ENCODE measurements around the gene TRIM44. TPM values are rescaled to one million over a fixed set of nuclear protein-coding genes. Genes with fewer than 3 reads are reported as not detected.

Gene TRIM44
- total RNA-seq, 3 donors from 2014 or later (not counting 1 experiment from before 2014, with no cell fraction given) = 47.0 to 62.6 (median 51.9) TPM

GRCh38 chr11:35717520-35717919, 54.9 kb downstream of the TRIM44 start:
- H3K9me3 ChIP-seq (ENCODE audit: control insufficient read depth, insufficient read depth, low read length) = peaks cover 5% of the 10 kb centered on the region
- H3K36me3 ChIP-seq (ENCODE audit: control insufficient read depth, insufficient read depth, low read length) = no peaks in the 10 kb centered on the region
- H3K27me3 ChIP-seq (ENCODE audit: control insufficient read depth, insufficient read depth, low read length) = no peaks in the 10 kb centered on the region
- DNase-seq (no peak), ATAC-seq (no peak)
- TF ChIP-seq, protein P1, sequence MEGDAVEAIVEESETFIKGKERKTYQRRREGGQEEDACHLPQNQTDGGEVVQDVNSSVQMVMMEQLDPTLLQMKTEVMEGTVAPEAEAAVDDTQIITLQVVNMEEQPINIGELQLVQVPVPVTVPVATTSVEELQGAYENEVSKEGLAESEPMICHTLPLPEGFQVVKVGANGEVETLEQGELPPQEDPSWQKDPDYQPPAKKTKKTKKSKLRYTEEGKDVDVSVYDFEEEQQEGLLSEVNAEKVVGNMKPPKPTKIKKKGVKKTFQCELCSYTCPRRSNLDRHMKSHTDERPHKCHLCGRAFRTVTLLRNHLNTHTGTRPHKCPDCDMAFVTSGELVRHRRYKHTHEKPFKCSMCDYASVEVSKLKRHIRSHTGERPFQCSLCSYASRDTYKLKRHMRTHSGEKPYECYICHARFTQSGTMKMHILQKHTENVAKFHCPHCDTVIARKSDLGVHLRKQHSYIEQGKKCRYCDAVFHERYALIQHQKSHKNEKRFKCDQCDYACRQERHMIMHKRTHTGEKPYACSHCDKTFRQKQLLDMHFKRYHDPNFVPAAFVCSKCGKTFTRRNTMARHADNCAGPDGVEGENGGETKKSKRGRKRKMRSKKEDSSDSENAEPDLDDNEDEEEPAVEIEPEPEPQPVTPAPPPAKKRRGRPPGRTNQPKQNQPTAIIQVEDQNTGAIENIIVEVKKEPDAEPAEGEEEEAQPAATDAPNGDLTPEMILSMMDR (IDR thresholded peaks at IDR 0.05) = no peak
- peaks cover 4 to 5% of the 10 kb centered on the region in 2 donors for H3K9me3 Mint-ChIP-seq
- peaks cover 4% of the 10 kb centered on the region for H3K4me1 ChIP-seq (ENCODE audit: control insufficient read depth, insufficient read depth, low read length)
- peaks cover 73 to 81% of the 10 kb centered on the region in 2 donors for H3K4me1 Mint-ChIP-seq
- intact Hi-C loops (cut with micrococcal nuclease) = no loop called here
- H3K4me3 Mint-ChIP-seq = no peak overlapping the region
- no peak overlapping the region for H3K27ac ChIP-seq (ENCODE audit: low read length)
- WGBS (ENCODE audit: insufficient coverage) = 90% methylated on average over 2 of the region's 2 CpGs
- peak overlapping the region; percentile 4 to 33 for H3K27ac Mint-ChIP-seq
- H3K4me3 ChIP-seq (ENCODE audit: low read length) = no peak overlapping the region
- H3K27me3 Mint-ChIP-seq (ENCODE audit: low read depth in 2 of 2) = no peaks in the 10 kb centered on the region
- H3K36me3 Mint-ChIP-seq = no peaks in the 10 kb centered on the region

- peaks cover 9% of the 10 kb centered on the region for H3K36me3 Mint-ChIP-seq
- no peaks in the 10 kb centered on the region for H3K27me3 ChIP-seq (ENCODE audit: control insufficient read depth, insufficient read depth, low read length)
- peaks cover 6% of the 10 kb centered on the region for H3K36me3 ChIP-seq (ENCODE audit: control insufficient read depth, insufficient read depth, low read length)
- no peak overlapping the region for H3K27ac ChIP-seq (ENCODE audit: low read length)
- no peaks in the 10 kb centered on the region for H3K4me1 ChIP-seq (ENCODE audit: control insufficient read depth, insufficient read depth, low read length)
- DNase-seq (no peak), ATAC-seq (no peak)
- H3K9me3 ChIP-seq (ENCODE audit: control insufficient read depth, insufficient read depth, low read length) = no peaks in the 10 kb centered on the region
- 80% methylated on average over 1 of the region's 2 CpGs for WGBS (ENCODE audit: insufficient coverage)
- intact Hi-C loops (cut with micrococcal nuclease) = no loop called here
- peaks cover 55 to 59% of the 10 kb centered on the region in 2 donors for H3K4me1 Mint-ChIP-seq
- no peak overlapping the region for H3K4me3 ChIP-seq (ENCODE audit: low read length)
- no peaks in the 10 kb centered on the region for H3K9me3 Mint-ChIP-seq
- no peaks in the 10 kb centered on the region for H3K27me3 Mint-ChIP-seq (ENCODE audit: low read depth in 2 of 2)
- peak overlapping the region in 1 of 2 donors; percentile 20 for H3K27ac Mint-ChIP-seq
- TF ChIP-seq, protein P1 (IDR thresholded peaks at IDR 0.05) = no peak
- H3K4me3 Mint-ChIP-seq = no peak overlapping the region
Observed at GRCh38 chr11:35721651-35722282, 59.2 kb downstream of the TRIM44 start.

GRCh38 chr11:35722641-35723040, 60.1 kb downstream of the TRIM44 start:
- peaks cover 9% of the 10 kb centered on the region for H3K36me3 Mint-ChIP-seq
- peak overlapping the region in 1 of 2 donors; percentile 2 for H3K27ac Mint-ChIP-seq
- no peaks in the 10 kb centered on the region for H3K27me3 Mint-ChIP-seq (ENCODE audit: low read depth in 2 of 2)
- Histone ChIP-seq H3K27ac (ENCODE audit: low read length) (no peak overlapping the region), H3K4me3 (ENCODE audit: low read length) (no peak overlapping the region), H3K36me3 (ENCODE audit: control insufficient read depth, insufficient read depth, low read length) (peaks cover 13% of the 10 kb centered on the region), H3K4me1 (ENCODE audit: control insufficient read depth, insufficient read depth, low read length) (no peaks in the 10 kb centered on the region), H3K9me3 (ENCODE audit: control insufficient read depth, insufficient read depth, low read length) (no peaks in the 10 kb centered on the region), H3K27me3 (ENCODE audit: control insufficient read depth, insufficient read depth, low read length) (no peaks in the 10 kb centered on the region)
- TF ChIP-seq, protein P1 (IDR thresholded peaks at IDR 0.05) = no peak
- 92% methylated on average over 4 of the region's 4 CpGs for WGBS (ENCODE audit: insufficient coverage)
- ATAC-seq (no peak), DNase-seq (no peak)
- no peaks in the 10 kb centered on the region for H3K9me3 Mint-ChIP-seq
- intact Hi-C loops (cut with micrococcal nuclease) = no loop called here
- H3K4me3 Mint-ChIP-seq = no peak overlapping the region
- H3K4me1 Mint-ChIP-seq = peaks cover 47 to 51% of the 10 kb centered on the region in 2 donors

DNA sequence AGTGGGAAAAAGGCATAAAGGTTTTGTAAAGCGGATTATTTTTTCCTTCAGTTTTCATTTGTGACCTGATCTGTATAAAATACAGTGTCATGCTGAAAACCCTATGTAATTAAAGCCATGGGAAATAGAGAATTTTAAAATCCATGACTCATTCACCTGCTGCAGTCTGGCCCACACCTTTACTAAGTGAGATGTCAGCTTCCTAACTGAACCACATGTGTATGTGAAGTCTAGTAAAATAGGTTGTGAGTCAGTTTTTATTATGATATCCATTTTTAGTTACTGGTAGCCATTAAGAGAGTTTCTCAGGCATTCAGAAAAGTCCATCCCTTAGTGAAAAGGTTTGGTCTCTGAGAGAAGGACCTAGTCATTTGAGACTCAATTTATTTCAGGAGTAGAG, 60.9 kb downstream of the TRIM44 start:
- 100% methylated on average over 1 of the region's 1 CpG for WGBS (ENCODE audit: insufficient coverage)
- Histone ChIP-seq H3K27ac (ENCODE audit: low read length) (no peak overlapping the region), H3K9me3 (ENCODE audit: control insufficient read depth, insufficient read depth, low read length) (no peaks in the 10 kb centered on the region), H3K27me3 (ENCODE audit: control insufficient read depth, insufficient read depth, low read length) (no peaks in the 10 kb centered on the region), H3K4me1 (ENCODE audit: control insufficient read depth, insufficient read depth, low read length) (no peaks in the 10 kb centered on the region), H3K4me3 (ENCODE audit: low read length) (no peak overlapping the region), H3K36me3 (ENCODE audit: control insufficient read depth, insufficient read depth, low read length) (peaks cover 16% of the 10 kb centered on the region)
- Mint-ChIP-seq H3K27me3 (ENCODE audit: low read depth in 2 of 2) (no peaks in the 10 kb centered on the region), H3K27ac (no peak overlapping the region), H3K36me3 (peaks cover 9% of the 10 kb centered on the region), H3K4me1 (peaks cover 45 to 46% of the 10 kb centered on the region in 2 donors), H3K4me3 (no peak overlapping the region), H3K9me3 (no peaks in the 10 kb centered on the region)
- ATAC-seq (peak in 1 of 3 donors; percentile 50), DNase-seq (no peak)
- TF ChIP-seq, protein P1 (IDR thresholded peaks at IDR 0.05) = no peak
- intact Hi-C loops (cut with micrococcal nuclease) = no loop called here
